Hindlimb muscle (tissue), 1 donor: Measurements from ENCODE around the gene UBXN7. TPM values are rescaled to one million over a fixed set of nuclear protein-coding genes. Genes with fewer than 3 reads are reported as not detected.
"Not testable (repeated sequence)": the region's sequence is repeated elsewhere in the genome, so short reads cannot be mapped to it uniquely, and the experiment has no call there.

ENCODE experiments used
- DNase-seq: peaks from one replicate; pipeline ENCODE4 v3.0.0-alpha.2; 2013
- polyA plus RNA-seq: library from polyadenylated mRNA; unstranded; fragments of 120-200 nt; gene quantifications from one replicate; pipeline ENCODE4 v1.2.1, GENCODE V29; 2013; ENCODE audit not compliant: insufficient read length

UBXN7 gene
- polyA plus RNA-seq, 1 donor = 19.2 TPM

GRCh38 chr3:196354132-196354531 lies 78.1 kb downstream of the UBXN7 start:
- no peak for DNase-seq

DNA sequence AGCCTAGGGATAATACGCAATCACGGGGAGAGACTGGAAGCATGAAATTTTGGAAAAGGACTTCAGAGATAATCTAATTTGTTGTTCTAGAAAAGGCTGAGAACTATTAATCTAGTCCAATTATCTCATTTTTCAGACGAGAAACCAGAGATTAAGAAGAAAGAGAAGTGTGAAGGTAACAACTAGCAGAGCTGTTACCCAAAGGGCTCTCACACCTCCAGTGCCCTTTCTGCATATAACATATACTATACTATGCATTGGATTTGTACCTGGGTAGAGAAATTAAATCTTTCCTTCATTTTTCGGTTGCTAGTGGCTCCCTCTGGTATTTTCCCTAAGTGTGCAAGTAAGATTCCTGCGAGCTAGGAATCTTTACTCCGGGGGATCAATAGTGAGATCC lies 80.7 kb downstream of the UBXN7 start:
- DNase-seq = no peak

- DNase-seq = no peak
Observed at GRCh38 chr3:196350067-196350466, 82.2 kb downstream of the UBXN7 start.

DNA sequence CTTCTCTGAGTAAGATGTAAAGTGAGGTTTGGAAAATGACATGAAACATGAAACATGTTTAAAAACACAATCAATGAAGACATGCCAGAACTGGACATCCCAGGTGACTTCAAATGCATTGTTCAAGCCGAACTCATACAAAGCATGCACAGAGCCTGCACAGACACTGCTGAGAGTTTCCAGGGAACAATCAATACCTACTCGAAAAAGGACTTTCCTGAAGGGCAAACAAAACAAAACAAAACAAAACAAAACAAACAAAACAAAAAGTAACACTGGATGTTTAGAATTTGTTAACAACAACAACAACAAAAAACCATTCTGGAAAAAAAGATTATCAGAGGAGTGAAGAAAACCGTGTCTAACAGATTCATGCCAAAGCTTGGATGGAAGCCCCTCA lies 83.5 kb downstream of the UBXN7 start:
- no peak for DNase-seq

DNA sequence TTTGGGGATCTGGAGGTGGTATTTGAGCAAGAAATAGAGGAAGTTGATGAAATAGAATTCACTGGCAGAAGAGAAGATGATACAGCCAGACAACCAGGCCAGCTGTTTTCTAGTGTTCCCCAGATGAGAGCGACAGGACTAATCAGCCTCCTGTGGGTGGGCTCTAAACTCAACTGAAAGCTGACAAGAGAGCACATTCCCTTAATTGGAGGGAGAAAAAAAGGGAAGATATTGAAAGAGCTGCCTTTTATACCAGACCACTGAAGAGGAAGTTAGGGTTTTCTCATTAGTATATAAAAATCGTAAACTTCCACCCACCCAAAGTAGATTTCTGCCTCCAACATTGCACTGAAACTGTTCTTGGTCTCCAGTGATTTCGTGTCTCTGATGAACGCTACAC lies 87.6 kb downstream of the UBXN7 start:
- no peak for DNase-seq

DNA sequence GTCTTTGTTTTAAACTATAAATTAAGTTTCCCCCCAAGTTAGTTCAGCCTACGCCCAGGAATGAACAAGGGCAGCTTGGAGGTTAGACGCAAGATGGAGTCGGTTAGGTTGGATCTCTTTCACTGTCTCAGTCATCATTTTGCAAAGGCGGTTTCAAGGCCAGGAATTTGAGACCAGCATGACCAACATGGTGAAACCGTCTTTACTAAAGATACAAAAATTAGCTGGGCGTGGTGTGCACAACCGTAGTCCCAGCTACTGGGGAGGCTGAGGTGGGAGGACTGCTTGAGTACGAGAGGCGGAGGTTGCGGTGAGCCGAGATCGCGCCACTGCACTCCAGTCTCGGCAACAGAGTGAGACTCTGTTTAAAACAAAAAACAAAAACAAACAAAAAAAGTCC lies 88.3 kb downstream of the UBXN7 start:
- not testable (repeated sequence) for DNase-seq

DNA sequence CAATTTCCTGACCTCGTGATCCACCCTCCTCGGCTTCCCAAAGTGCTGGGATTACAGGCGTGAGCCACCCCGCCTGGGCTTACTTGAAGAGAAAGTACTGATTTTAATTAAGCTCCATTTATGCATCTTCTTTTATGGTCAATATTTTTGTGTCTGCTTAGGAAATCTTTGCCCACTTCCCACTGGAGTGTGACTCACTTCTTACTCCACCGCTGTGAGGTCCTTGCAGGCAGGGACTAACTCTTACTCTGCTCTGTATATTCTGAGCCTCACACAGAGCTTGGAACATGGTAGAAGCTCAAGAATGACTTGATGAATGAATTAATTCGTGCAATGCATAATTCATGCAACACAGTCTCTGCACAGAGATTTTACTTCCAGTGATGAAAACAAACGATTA lies 91.1 kb downstream of the UBXN7 start:
- no peak for DNase-seq

- DNase-seq = no peak
Observed at GRCh38 chr3:196340466-196340865, 91.8 kb downstream of the UBXN7 start.

DNA sequence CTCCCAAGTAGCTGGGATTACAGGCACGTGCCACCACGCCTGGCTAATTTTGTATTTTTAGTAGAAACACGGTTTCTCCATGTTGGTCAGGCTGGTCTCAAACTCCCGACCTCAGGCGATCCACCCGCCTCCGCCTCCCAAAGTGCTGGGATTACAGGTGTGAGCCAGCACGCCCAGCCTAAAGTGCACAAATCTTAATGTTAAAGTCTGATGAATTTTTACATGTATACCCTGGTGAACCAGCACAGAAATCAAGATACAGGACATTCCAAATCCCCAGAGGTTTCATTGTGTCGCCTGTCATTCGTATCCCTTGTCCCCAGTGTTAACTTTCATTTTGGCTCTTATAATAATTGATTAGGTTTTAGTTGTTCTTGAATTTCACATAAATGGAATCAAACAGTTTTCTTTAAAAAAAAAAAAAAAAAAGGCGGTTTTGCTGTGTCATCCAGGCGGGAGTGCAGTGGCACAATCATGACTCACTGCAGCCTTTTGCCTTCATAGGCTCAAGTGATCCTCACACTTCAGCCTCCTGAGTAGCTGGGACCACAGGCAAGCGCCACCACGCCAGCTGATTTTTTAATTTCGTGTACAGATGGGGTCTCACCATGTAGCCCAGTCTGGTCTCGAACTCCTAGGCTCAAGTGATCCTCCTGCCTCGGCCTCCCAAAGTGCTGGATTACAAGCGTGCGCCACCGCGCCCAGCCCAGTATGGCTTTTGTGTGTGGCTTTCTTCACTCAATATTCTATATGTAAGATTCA lies 92.6 kb downstream of the UBXN7 start:
- no peak for DNase-seq

- DNase-seq = no peak
Observed at GRCh38 chr3:196339044-196339443, 93.2 kb downstream of the UBXN7 start.

- DNase-seq = no peak
Observed at GRCh38 chr3:196336319-196337145, 95.7 kb downstream of the UBXN7 start.

GRCh38 chr3:196335503-196335948 lies 96.7 kb downstream of the UBXN7 start:
- DNase-seq = no peak

DNA sequence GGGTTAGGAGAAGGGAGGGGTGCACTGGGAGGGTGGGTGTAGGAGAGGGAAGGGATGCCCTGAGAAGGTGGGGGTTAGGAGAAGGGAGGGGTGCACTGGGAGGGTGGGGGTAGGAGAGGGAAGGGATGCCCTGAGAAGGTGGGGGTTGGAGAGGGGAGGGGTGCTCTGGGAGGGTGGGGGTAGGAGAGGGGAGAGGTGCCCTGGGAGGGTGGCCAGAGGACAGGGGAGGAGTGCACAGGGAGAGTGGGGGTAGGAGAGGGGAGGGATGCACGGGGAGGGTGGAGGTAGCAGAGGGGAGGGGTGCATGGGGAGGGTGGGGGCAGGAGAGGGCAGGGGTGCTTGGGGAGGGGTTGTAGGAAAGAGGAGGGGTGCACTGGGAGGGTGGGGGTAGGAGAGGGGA lies 97.2 kb downstream of the UBXN7 start:
- no peak for DNase-seq

DNA sequence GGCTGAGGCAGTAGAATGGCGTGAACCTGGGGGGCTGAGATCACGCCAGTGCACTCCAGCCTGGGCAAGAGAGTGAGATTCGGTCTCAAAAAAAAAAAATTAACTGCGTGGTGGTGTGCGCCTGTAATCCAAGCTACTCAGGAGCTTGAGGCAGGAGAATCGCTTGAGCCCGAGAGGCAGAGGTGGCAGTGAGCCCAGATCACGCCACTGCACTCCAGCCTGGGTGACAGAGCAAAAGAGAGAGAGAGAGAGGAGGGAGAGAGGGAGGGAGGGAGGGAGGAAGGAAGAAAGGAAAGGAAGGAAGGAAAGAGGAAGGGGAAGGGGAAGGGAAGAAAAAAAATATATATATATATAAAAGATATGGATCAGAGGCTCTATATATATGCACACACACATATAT lies 100.1 kb downstream of the UBXN7 start:
- DNase-seq = no peak

- no peak for DNase-seq
Observed at GRCh38 chr3:196327405-196327804, 104.8 kb downstream of the UBXN7 start.

GRCh38 chr3:196326936-196327335 lies 105.3 kb downstream of the UBXN7 start:
- no peak for DNase-seq

GRCh38 chr3:196323691-196324090 lies 108.5 kb downstream of the UBXN7 start:
- peak; percentile 56 for DNase-seq

DNA sequence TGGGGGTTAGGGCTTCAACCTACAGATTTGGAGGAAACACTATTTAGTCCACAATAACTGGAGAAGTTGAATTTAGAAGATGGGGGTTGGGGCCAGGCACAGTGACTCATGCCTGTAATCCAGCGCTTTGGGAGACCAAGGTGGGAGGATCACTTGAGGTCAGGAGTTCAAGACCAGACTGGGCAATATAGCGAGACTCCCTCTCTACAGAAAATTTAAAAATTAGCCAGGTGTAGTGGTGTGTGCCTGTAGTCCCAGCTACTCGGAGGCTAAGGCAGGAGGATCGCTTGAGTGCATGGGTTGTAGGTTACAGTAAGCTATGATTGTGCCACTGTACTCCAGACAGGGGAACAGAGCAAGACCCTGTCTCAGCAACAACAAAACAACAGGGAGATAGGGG lies 109.2 kb downstream of the UBXN7 start:
- no peak for DNase-seq

- no peak for DNase-seq
Observed at GRCh38 chr3:196321162-196321561, 111.1 kb downstream of the UBXN7 start.

- no peak for DNase-seq
Observed at GRCh38 chr3:196320137-196320536, 112.1 kb downstream of the UBXN7 start.

- peak; percentile 94 for DNase-seq
Observed at GRCh38 chr3:196317687-196318467, 114.3 kb downstream of the UBXN7 start, which contains the start of gene DYNLT2B. Gene DYNLT2B, minus strand, starts transcription at chr3:196318240. Its CDS starts 88 bp downstream, at chr3:196318152.

- DNase-seq = not testable (repeated sequence)
Observed at GRCh38 chr3:196316799-196317686, 115.2 kb downstream of the UBXN7 start.
